D721Med (cell line): ENCODE data around the gene DBI.

Source experiments
- DNase-seq: peaks from one replicate; pipeline ENCODE4 v3.0.0; 2011; ENCODE audit warnings: low spot score; ENCODE audit not compliant: insufficient read length
- FAIRE-seq: peaks from 2 replicates; lab custom pipeline; 2011; peaks lifted over from hg19 to GRCh38; lab: Jason Lieb, UNC
- CTCF ChIP-seq: IDR thresholded peaks from 2 replicates; pipeline ENCODE4 v1.5.1; 2012; ENCODE audit warnings: mild to moderate bottlenecking, control low read depth; ENCODE audit not compliant: insufficient read depth; ENCODE audit errors: missing control alignments

DBI gene

DNA sequence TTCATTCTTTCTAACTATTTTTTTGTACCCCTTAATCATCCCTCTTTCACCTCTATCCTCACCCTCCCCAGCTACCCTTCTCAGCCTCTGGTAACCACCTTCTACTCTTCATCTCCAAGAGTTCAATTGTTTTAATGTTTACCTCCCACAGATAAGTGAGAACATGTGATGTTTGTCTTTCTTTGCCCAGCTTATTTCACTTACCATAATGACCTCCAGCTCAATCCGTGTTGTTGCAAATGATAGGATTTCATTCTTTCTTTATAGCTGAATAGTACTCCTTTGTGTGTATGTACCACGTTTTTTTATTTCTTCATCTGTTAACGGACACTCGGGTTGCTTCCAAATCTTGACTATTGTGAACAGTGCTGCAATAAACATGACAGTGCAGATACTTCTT lies 42.7 kb downstream of the DBI start:
- no peak for DNase-seq
- no peak for TF ChIP-seq CTCF
- no peak for FAIRE-seq

DNA sequence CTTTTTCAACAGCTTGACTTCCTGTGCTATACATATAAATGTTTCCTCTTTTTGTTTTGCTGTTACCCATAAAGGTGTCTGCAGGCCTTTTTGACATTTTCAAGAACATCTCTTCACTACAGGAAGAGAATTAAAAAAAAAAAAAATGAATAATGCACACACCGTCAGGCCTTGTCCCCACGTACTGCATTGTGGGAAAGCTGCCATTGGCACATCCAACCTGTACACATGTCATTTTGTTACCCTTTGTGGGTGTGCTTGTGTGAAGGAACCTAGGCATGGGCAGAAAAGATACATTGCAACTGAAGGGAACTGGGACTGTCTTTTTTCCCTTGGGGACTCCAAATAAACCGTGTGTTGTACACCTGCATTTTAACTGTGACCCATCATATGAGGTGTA lies 48.1 kb downstream of the DBI start:
- FAIRE-seq, result no peak
- no peak for TF ChIP-seq CTCF
- no peak for DNase-seq

GRCh38 chr2:119415630-119416029 lies 48.9 kb downstream of the DBI start:
- TF ChIP-seq CTCF, result no peak
- no peak for DNase-seq
- FAIRE-seq, result no peak

DNA sequence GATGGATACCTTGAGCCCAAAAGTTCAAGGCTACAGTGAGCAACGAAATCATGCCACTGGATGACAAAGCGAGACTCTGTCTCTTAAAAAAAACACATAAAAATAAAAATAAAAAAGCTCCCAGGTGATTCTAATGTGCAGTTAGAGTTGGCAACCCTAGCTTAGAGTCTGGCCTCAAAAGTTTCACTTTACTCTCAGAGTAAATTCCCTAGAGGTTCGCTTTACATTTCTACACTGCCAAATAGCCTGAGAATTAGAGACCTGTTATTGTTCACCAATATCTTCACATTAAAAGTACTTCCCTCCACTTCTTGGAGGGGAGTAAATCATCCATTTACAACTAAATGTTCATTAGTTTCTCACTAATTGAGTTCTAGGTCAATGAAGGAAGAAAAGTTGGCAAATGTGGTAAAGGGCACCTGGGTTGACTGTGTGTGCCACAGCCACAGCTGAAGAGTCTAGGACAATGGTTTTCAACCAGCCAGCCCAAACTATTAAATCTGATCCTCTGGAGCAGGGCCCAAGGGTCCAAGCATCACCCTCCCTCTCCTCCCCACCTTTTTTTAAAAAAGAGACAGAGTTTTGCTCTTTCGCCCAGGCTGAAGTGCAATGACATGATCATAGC lies 49.6 kb downstream of the DBI start:
- FAIRE-seq, result no peak
- TF ChIP-seq CTCF, result no peak
- no peak for DNase-seq

GRCh38 chr2:119417908-119418307 lies 51.1 kb downstream of the DBI start:
- no peak for DNase-seq
- no peak for TF ChIP-seq CTCF
- FAIRE-seq, result no peak

DNA sequence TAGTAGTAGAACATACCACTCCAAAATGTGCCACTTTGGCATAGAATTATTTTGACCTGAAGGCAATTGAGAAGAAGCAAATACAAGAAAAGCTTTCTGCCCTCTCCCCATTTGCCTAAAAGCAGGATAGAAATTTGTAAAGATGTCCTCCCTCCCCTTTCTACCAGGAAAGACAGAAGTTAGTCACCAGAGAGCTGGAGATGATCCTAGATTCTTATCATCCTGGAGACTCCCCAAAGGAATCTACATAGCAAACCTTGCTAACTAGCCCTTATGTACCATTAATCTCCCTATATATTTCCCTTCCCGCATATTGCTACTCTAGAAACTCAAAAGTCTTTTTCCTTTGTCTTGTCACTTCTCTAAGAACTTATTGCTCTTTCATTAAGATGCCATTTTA lies 52.3 kb downstream of the DBI start:
- DNase-seq (no peak), FAIRE-seq (no peak)
- TF ChIP-seq CTCF, result no peak

GRCh38 chr2:119419803-119420508 lies 53.2 kb downstream of the DBI start:
- no peak for TF ChIP-seq CTCF
- no peak for DNase-seq
- FAIRE-seq, result no peak
